Fibroblast of lung (primary cell): Measurements from ENCODE around the gene CSKMT. TPM values are rescaled to one million over a fixed set of nuclear protein-coding genes. Genes with fewer than 3 reads are reported as not detected.
"Not testable (repeated sequence)": the region's sequence is repeated elsewhere in the genome, so short reads cannot be mapped to it uniquely, and the experiment has no call there.

Experiments
- DNase-seq, 2 donors: peaks; one replicate each; pipeline versions ENCODE4 v3.0.0 to v3.0.0-alpha.2; 2010; ENCODE audit warnings: low read depth in 2 of 2
- H2AFZ ChIP-seq: 2 replicates; pipeline ENCODE4 v1.5.1; 2012; ENCODE audit warnings: low read length, control low read depth, inconsistent platforms
- H3K27ac ChIP-seq: 2 replicates; pipeline ENCODE4 v1.5.1; 2011; ENCODE audit warnings: low read length, control low read depth; ENCODE audit not compliant: insufficient read depth
- H3K27me3 ChIP-seq: 2 replicates; pipeline ENCODE4 v1.5.1; 2011; ENCODE audit warnings: mild to moderate bottlenecking, low read length; ENCODE audit not compliant: control insufficient read depth, insufficient read depth
- H3K36me3 ChIP-seq: 2 replicates; pipeline ENCODE4 v1.5.1; 2011; ENCODE audit warnings: low read length; ENCODE audit not compliant: control insufficient read depth, insufficient read depth
- H3K4me1 ChIP-seq: 2 replicates; pipeline ENCODE4 v1.5.1; 2011; ENCODE audit warnings: low read length; ENCODE audit not compliant: control insufficient read depth, insufficient read depth; ENCODE audit errors: extremely low read depth
- H3K4me2 ChIP-seq: 2 replicates; pipeline ENCODE4 v1.5.1; 2011; ENCODE audit warnings: low read length, control low read depth; ENCODE audit not compliant: insufficient read depth; ENCODE audit errors: extremely low read depth
- H3K4me3 ChIP-seq, 4 experiments: fragments of 200-600 bp in 1 of 4; sonication (generic) in 1 of 4; replicated peaks in 1 of 4; 2 replicates each; pipeline ENCODE4 v1.5.1; 2011 to 2016; ENCODE audit warnings: low read length in 4 of 4, low read depth in 3 of 4, mild to moderate bottlenecking in 3 of 4, control low read depth in 2 of 4, inconsistent platforms in 1 of 4, mixed read lengths in 1 of 4; ENCODE audit not compliant: insufficient read depth in 1 of 4; ENCODE audit errors: control extremely low read depth in 1 of 4
- H3K79me2 ChIP-seq: 2 replicates; pipeline ENCODE4 v1.5.1; 2012; ENCODE audit warnings: mild to moderate bottlenecking, low read length, inconsistent platforms; ENCODE audit not compliant: control insufficient read depth, insufficient read depth
- H3K9ac ChIP-seq: 2 replicates; pipeline ENCODE4 v1.5.1; 2011; ENCODE audit warnings: mild to moderate bottlenecking, low read length, control low read depth; ENCODE audit not compliant: insufficient read depth
- H3K9me3 ChIP-seq: 2 replicates; pipeline ENCODE4 v1.5.1; 2012; ENCODE audit warnings: low read depth, low read length; ENCODE audit not compliant: control insufficient read depth, insufficient read depth
- H4K20me1 ChIP-seq: 2 replicates; pipeline ENCODE4 v1.5.1; 2011; ENCODE audit warnings: low read length; ENCODE audit not compliant: control insufficient read depth, insufficient read depth; ENCODE audit errors: extremely low read depth
- CTCF ChIP-seq, 2 donors: IDR thresholded peaks in 1 of 2; conservative IDR thresholded peaks in 1 of 2; 1 replicate in 1 of 2; 2 replicates in 1 of 2; pipeline ENCODE4 v1.5.1; 2011 to 2012; ENCODE audit warnings: low read length in 2 of 2, control low read depth in 1 of 2, inconsistent platforms in 1 of 2, low read depth in 1 of 2, mild to moderate bottlenecking in 1 of 2
- EZH2 ChIP-seq: IDR thresholded peaks from 2 replicates; pipeline ENCODE4 v1.5.1; 2012; ENCODE audit warnings: low read length, control low read depth, mild to moderate bottlenecking; ENCODE audit errors: missing control alignments
- polyA plus RNA-seq, 2 donors: library from polyadenylated mRNA; depleted of rRNA in 1 of 2; stranded (reverse) in 1 of 2; unstranded in 1 of 2; fragments of >200 nt; gene quantifications; 2 replicates each; pipeline ENCODE4 v1.2.1, GENCODE V29; 2011 to 2012; ENCODE audit warnings: missing spikeins in 1 of 2
- total RNA-seq: library from RNA; depleted of rRNA; stranded (reverse); fragments of >200 nt; gene quantifications from 2 replicates; pipeline ENCODE4 v1.2.1, GENCODE V29; 2014

CSKMT gene
- total and polyA plus RNA-seq, 2 donors (not counting 1 experiment from before 2014, with no cell fraction given): 2.9 to 8.4 TPM

- peak; percentile 84 to 88 for TF ChIP-seq CTCF (conservative IDR thresholded peaks at IDR 0.05 in 1 of 2, IDR thresholded peaks at IDR 0.05 in 1 of 2; ENCODE audit: low read depth in 1 of 2, low read length in 2 of 2)
- no peak for TF ChIP-seq EZH2
- H3K4me3 ChIP-seq: no peak overlapping the region
- H3K4me2 ChIP-seq: no peak overlapping the region
- H3K27ac ChIP-seq: no peak overlapping the region
- H3K27me3 ChIP-seq: no peaks in the 10 kb centered on the region
- peaks cover 16% of the 10 kb centered on the region for H3K36me3 ChIP-seq
- peak; percentile 71 to 89 for DNase-seq
- H3K4me1 ChIP-seq: peaks cover 7% of the 10 kb centered on the region
- H3K79me2 ChIP-seq: no peaks in the 10 kb centered on the region
- no peak overlapping the region for H2AFZ ChIP-seq
- H3K9ac ChIP-seq: no peak overlapping the region
- no peaks in the 10 kb centered on the region for H3K9me3 ChIP-seq
- H4K20me1 ChIP-seq: no peaks in the 10 kb centered on the region
These were observed 29.5 kb downstream of the CSKMT start for GRCh38 chr11:62694455-62695167.

DNA sequence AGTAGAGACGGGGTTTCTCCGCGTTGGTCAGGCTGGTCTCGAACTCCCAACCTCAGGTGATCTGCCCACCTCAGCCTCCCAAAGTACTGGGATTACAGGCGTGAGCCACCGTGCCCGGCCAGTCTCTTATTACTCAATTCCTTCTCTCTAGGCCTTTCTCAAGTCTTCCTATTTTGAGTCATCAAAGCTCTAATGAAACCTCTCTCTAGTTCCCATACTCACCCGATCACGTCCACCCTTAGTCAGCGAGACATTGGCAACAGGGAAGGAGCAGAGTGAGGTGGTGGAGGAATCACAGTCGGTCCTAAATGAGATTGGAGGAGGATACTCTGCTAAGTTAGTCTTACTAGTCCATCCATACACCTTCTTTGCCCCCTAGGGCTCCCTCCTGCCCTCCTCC, 37.1 kb downstream of the CSKMT start:
- peaks cover 14% of the 10 kb centered on the region for H3K4me1 ChIP-seq
- no peak for TF ChIP-seq EZH2
- TF ChIP-seq CTCF (conservative IDR thresholded peaks at IDR 0.05 in 1 of 2, IDR thresholded peaks at IDR 0.05 in 1 of 2; ENCODE audit: low read depth in 1 of 2, low read length in 2 of 2): no peak
- no peak overlapping the region for H3K4me3 ChIP-seq
- H3K27ac ChIP-seq: no peak overlapping the region
- no peak overlapping the region for H3K9ac ChIP-seq
- no peaks in the 10 kb centered on the region for H4K20me1 ChIP-seq
- no peak overlapping the region for H3K4me2 ChIP-seq
- H3K9me3 ChIP-seq: no peaks in the 10 kb centered on the region
- H3K79me2 ChIP-seq: no peaks in the 10 kb centered on the region
- H3K27me3 ChIP-seq: no peaks in the 10 kb centered on the region
- H2AFZ ChIP-seq: no peak overlapping the region
- DNase-seq: no peak
- H3K36me3 ChIP-seq: peaks cover 4% of the 10 kb centered on the region

- not testable (repeated sequence) for H3K4me3 ChIP-seq, H3K27me3 ChIP-seq, H3K27ac ChIP-seq, H4K20me1 ChIP-seq, H3K9ac ChIP-seq, H3K9me3 ChIP-seq, H3K4me2 ChIP-seq, H3K79me2 ChIP-seq, H3K36me3 ChIP-seq, H2AFZ ChIP-seq, DNase-seq
- peaks cover 19% of the 10 kb centered on the region for H3K4me1 ChIP-seq
These were observed 38.8 kb downstream of the CSKMT start for GRCh38 chr11:62703921-62704320.
